T-cell (primary cell): Measurements from ENCODE around the gene KLHL26. TPM values are rescaled to one million over a fixed set of nuclear protein-coding genes. Genes with fewer than 3 reads are reported as not detected.
A peak's percentile ranks its signal among the peaks of the same experiment; 100 is the strongest.

Experiments
- ATAC-seq, 4 experiments: fragments of 200-7000 bp in 3 of 4; fragments of 150-1000 bp in 1 of 4; cut with Tn5 transposase; replicated peaks in 1 of 4; 1 replicate in 3 of 4; 2 replicates in 1 of 4; pipeline ENCODE4 v1.10.0; 2021; ENCODE audit warnings: moderate library complexity in 3 of 4, mild to moderate bottlenecking in 2 of 4, moderate number of reproducible peaks in 1 of 4
- CTCF ChIA-PET, 2 donors: fragments of 300-600 bp; sonication (Branson Sonifier 250); formaldehyde crosslinking; loops; one replicate each; lab custom pipeline; 2022; ENCODE audit warnings: antibody characterized with exemption in 2 of 2; lab: Charles Lee
- POLR2A ChIA-PET, 2 donors: fragments of 300-600 bp; sonication (Branson Sonifier 250); formaldehyde crosslinking; loops; one replicate each; lab custom pipeline; 2022; ENCODE audit warnings: antibody characterized with exemption in 2 of 2; lab: Charles Lee
- DNase-seq, 35 experiments: peaks; one replicate each; pipeline versions ENCODE4 v3.0.0 to v3.0.0-alpha.2; 2013 to 2023
- H3K27ac ChIP-seq: one replicate; pipeline ENCODE4 v1.5.1; 2013; ENCODE audit warnings: low read length
- H3K27me3 ChIP-seq, 2 experiments: replicated peaks in 1 of 2; 1 replicate in 1 of 2; 2 replicates in 1 of 2; pipeline versions ENCODE4 v1.6.1 to v1.7.0; 2013; ENCODE audit warnings: low read length in 1 of 2, mixed read lengths in 1 of 2; ENCODE audit not compliant: control insufficient read depth in 2 of 2, insufficient read depth in 2 of 2; ENCODE audit errors: extremely low read depth in 1 of 2
- H3K36me3 ChIP-seq, 2 donors: 1 replicate in 1 of 2; 2 replicates in 1 of 2; pipeline versions ENCODE4 v1.6.1 to v1.7.0; 2013; ENCODE audit warnings: low read length in 1 of 2; ENCODE audit not compliant: control insufficient read depth in 2 of 2, insufficient read depth in 1 of 2; ENCODE audit errors: extremely low read depth in 1 of 2
- H3K4me1 ChIP-seq, 2 experiments: 1 replicate in 1 of 2; 2 replicates in 1 of 2; pipeline versions ENCODE4 v1.6.1 to v1.7.0; 2013; ENCODE audit warnings: low read length in 2 of 2, mixed read lengths in 1 of 2; ENCODE audit not compliant: insufficient read depth in 2 of 2, control insufficient read depth in 1 of 2; ENCODE audit errors: extremely low read depth in 1 of 2
- H3K4me3 ChIP-seq, 2 donors: 1 replicate in 1 of 2; 2 replicates in 1 of 2; pipeline versions ENCODE4 v1.5.1 to v1.7.0; 2013; ENCODE audit warnings: mild to moderate bottlenecking in 2 of 2, low read length in 1 of 2, moderate library complexity in 1 of 2; ENCODE audit not compliant: control insufficient read depth in 1 of 2; ENCODE audit errors: extremely low read depth in 1 of 2
- H3K9me3 ChIP-seq: 2 replicates; pipeline ENCODE4 v1.7.0; 2013
- H3K27ac Mint-ChIP-seq, 2 donors: one replicate each; pipeline ENCODE4 v1.8.0; 2020 to 2021; ENCODE audit warnings: mild to moderate bottlenecking in 2 of 2, mixed read lengths in 2 of 2
- H3K27me3 Mint-ChIP-seq, 2 donors: one replicate each; pipeline ENCODE4 v1.8.0; 2021 to 2022; ENCODE audit warnings: mixed read lengths in 2 of 2
- H3K36me3 Mint-ChIP-seq: one replicate; pipeline ENCODE4 v1.8.0; 2021; ENCODE audit warnings: mixed read lengths
- H3K4me1 Mint-ChIP-seq, 3 donors: one replicate each; pipeline ENCODE4 v1.8.0; 2020 to 2022; ENCODE audit warnings: mixed read lengths in 3 of 3, mild to moderate bottlenecking in 1 of 3
- H3K4me3 Mint-ChIP-seq, 3 donors: one replicate each; pipeline ENCODE4 v1.8.0; 2020 to 2022; ENCODE audit warnings: mild to moderate bottlenecking in 3 of 3, mixed read lengths in 3 of 3, moderate library complexity in 3 of 3
- H3K9me3 Mint-ChIP-seq, 3 donors: one replicate each; pipeline ENCODE4 v1.8.0; 2020 to 2022; ENCODE audit warnings: mixed read lengths in 3 of 3
- WGBS: methylation state at CpG from one replicate; pipeline ENCODE4 v1.1.5; 2013; ENCODE audit warnings: missing lambda C conversion rate; ENCODE audit not compliant: insufficient coverage; 5-methylcytosine and 5-hydroxymethylcytosine counted together
- total RNA-seq, 35 experiments: library from RNA in 6 of 35; stranded (reverse) in 6 of 35; fragments of 120-200 nt in 1 of 35; gene quantifications; one replicate each; pipeline versions ENCODE4 v1.2.1 to v1.2.4 and lab custom pipeline; 2013 to 2026

The KLHL26 gene
- total RNA-seq, 5 donors from 2014 or later (not counting 1 experiment from before 2014, with no cell fraction given) = 8.8 to 16.4 (median 14.1) TPM

GRCh38 chr19:18644196-18645034 is 7.6 kb downstream of the KLHL26 start:
- DNase-seq (no peak), ATAC-seq (no peak)
- H3K27ac Mint-ChIP-seq = no peak overlapping the region
- POLR2A ChIA-PET = no interaction called here
- no peaks in the 10 kb centered on the region for H3K9me3 Mint-ChIP-seq
- H3K27ac ChIP-seq = no peak overlapping the region
- CTCF ChIA-PET = interaction anchor here in 1 of 2 donors (0.7 kb wide), 1 partner anchor 254 kb away, joined by 4 read pairs; no protein-coding TSS in a partner anchor
- peaks cover 20 to 34% (median 27%) of the 10 kb centered on the region in 3 donors for H3K4me1 Mint-ChIP-seq
- no peaks in the 10 kb centered on the region for H3K36me3 Mint-ChIP-seq
- no peaks in the 10 kb centered on the region for H3K9me3 ChIP-seq
- 60% methylated on average over 5 of the region's 15 CpGs for WGBS
- H3K4me1 ChIP-seq = peaks cover 0 to 19% of the 10 kb centered on the region in 2 experiments
- no peak overlapping the region for H3K4me3 Mint-ChIP-seq
- H3K27me3 ChIP-seq = peaks cover 0 to 2% of the 10 kb centered on the region in 2 experiments
- H3K36me3 ChIP-seq = no peaks in the 10 kb centered on the region
- no peak overlapping the region for H3K4me3 ChIP-seq
- H3K27me3 Mint-ChIP-seq = no peaks in the 10 kb centered on the region

- Histone ChIP-seq H3K27ac (no peak overlapping the region), H3K9me3 (no peaks in the 10 kb centered on the region), H3K4me1 (peaks cover 0 to 21% of the 10 kb centered on the region in 2 experiments), H3K27me3 (peaks cover 0 to 2% of the 10 kb centered on the region in 2 experiments), H3K36me3 (peaks cover 0 to 2% of the 10 kb centered on the region in 2 donors), H3K4me3 (no peak overlapping the region)
- ChIA-PET CTCF (interaction anchor here in 1 of 2 donors (0.7 kb wide), 1 partner anchor 254 kb away, joined by 4 read pairs; no protein-coding TSS in a partner anchor), POLR2A (no interaction called here)
- Mint-ChIP-seq H3K36me3 (peaks cover 4% of the 10 kb centered on the region), H3K27ac (no peak overlapping the region), H3K4me3 (no peak overlapping the region), H3K27me3 (no peaks in the 10 kb centered on the region), H3K9me3 (no peaks in the 10 kb centered on the region), H3K4me1 (peaks cover 19 to 39% (median 28%) of the 10 kb centered on the region in 3 donors)
- WGBS = 100% methylated on average over 3 of the region's 13 CpGs
- ATAC-seq (no peak), DNase-seq (no peak)
Measured at GRCh38 chr19:18645035-18645511, 8.2 kb downstream of the KLHL26 start.

GRCh38 chr19:18646535-18647370 is 9.9 kb downstream of the KLHL26 start:
- CTCF ChIA-PET = no interaction called here
- Histone ChIP-seq H3K27me3 (peaks cover 0 to 2% of the 10 kb centered on the region in 2 experiments), H3K4me1 (peaks cover 0 to 21% of the 10 kb centered on the region in 2 experiments), H3K36me3 (peaks cover 0 to 6% of the 10 kb centered on the region in 2 donors), H3K9me3 (no peaks in the 10 kb centered on the region), H3K27ac (no peak overlapping the region), H3K4me3 (no peak overlapping the region)
- WGBS = 96% methylated on average over 27 of the region's 34 CpGs
- ATAC-seq (no peak), DNase-seq (no peak)
- POLR2A ChIA-PET = no interaction called here
- Mint-ChIP-seq H3K27ac (no peak overlapping the region), H3K4me1 (peaks cover 19 to 43% (median 29%) of the 10 kb centered on the region in 3 donors), H3K9me3 (no peaks in the 10 kb centered on the region), H3K36me3 (peaks cover 5% of the 10 kb centered on the region), H3K4me3 (no peak overlapping the region), H3K27me3 (no peaks in the 10 kb centered on the region)

- ChIA-PET CTCF (no interaction called here), POLR2A (no interaction called here)
- no peak for DNase-seq
- Mint-ChIP-seq H3K27ac (no peak overlapping the region), H3K9me3 (no peaks in the 10 kb centered on the region), H3K4me1 (peaks cover 19 to 46% (median 29%) of the 10 kb centered on the region in 3 donors), H3K27me3 (no peaks in the 10 kb centered on the region), H3K4me3 (no peak overlapping the region), H3K36me3 (peaks cover 5% of the 10 kb centered on the region)
- Histone ChIP-seq H3K27me3 (peaks cover 0 to 2% of the 10 kb centered on the region in 2 experiments), H3K36me3 (peaks cover 0 to 6% of the 10 kb centered on the region in 2 donors), H3K4me1 (peaks cover 0 to 21% of the 10 kb centered on the region in 2 experiments), H3K27ac (no peak overlapping the region), H3K4me3 (no peak overlapping the region), H3K9me3 (no peaks in the 10 kb centered on the region)
- 100% methylated on average over 1 of the region's 1 CpG for WGBS
- no peak for ATAC-seq
Measured at GRCh38 chr19:18647371-18647767, 10.5 kb downstream of the KLHL26 start.

GRCh38 chr19:18647807-18648206 is 11.0 kb downstream of the KLHL26 start:
- H3K27me3 ChIP-seq = peaks cover 0 to 2% of the 10 kb centered on the region in 2 experiments
- H3K4me1 ChIP-seq = peaks cover 0 to 21% of the 10 kb centered on the region in 2 experiments
- H3K9me3 ChIP-seq = no peaks in the 10 kb centered on the region
- H3K27ac ChIP-seq = no peak overlapping the region
- DNase-seq = no peak
- H3K36me3 ChIP-seq = peaks cover 0 to 6% of the 10 kb centered on the region in 2 donors
- Mint-ChIP-seq H3K4me3 (no peak overlapping the region), H3K27ac (no peak overlapping the region), H3K9me3 (no peaks in the 10 kb centered on the region), H3K36me3 (peaks cover 5% of the 10 kb centered on the region), H3K4me1 (peaks cover 19 to 46% (median 29%) of the 10 kb centered on the region in 3 donors), H3K27me3 (no peaks in the 10 kb centered on the region)
- H3K4me3 ChIP-seq = no peak overlapping the region
- WGBS = 95% methylated on average over 10 of the region's 10 CpGs
- no peak for ATAC-seq
- ChIA-PET CTCF (no interaction called here), POLR2A (no interaction called here)

GRCh38 chr19:18648973-18649315 is 12.1 kb downstream of the KLHL26 start:
- ATAC-seq = no peak
- Histone ChIP-seq H3K27ac (no peak overlapping the region), H3K9me3 (no peaks in the 10 kb centered on the region), H3K27me3 (peaks cover 0 to 2% of the 10 kb centered on the region in 2 experiments), H3K4me3 (peak overlapping the region in 1 of 2 donors; percentile 17), H3K4me1 (peaks cover 0 to 21% of the 10 kb centered on the region in 2 experiments), H3K36me3 (peaks cover 0 to 6% of the 10 kb centered on the region in 2 donors)
- H3K4me3 Mint-ChIP-seq = peak overlapping the region in 1 of 3 donors; percentile 61
- POLR2A ChIA-PET = interaction anchor here in 1 of 2 donors (0.5 kb wide), 1 partner anchor 124 kb away, joined by 8 read pairs; no protein-coding TSS in a partner anchor
- H3K9me3 Mint-ChIP-seq = no peaks in the 10 kb centered on the region
- peaks cover 18 to 46% (median 27%) of the 10 kb centered on the region in 3 donors for H3K4me1 Mint-ChIP-seq
- DNase-seq = no peak
- H3K27me3 Mint-ChIP-seq = no peaks in the 10 kb centered on the region
- H3K36me3 Mint-ChIP-seq = peaks cover 5% of the 10 kb centered on the region
- WGBS = 89% methylated on average over 13 of the region's 13 CpGs
- no peak overlapping the region for H3K27ac Mint-ChIP-seq
- CTCF ChIA-PET = interaction anchor here in 1 of 2 donors (0.5 kb wide), 1 partner anchor 483 kb away, joined by 3 read pairs; no protein-coding TSS in a partner anchor
